SU-DHL-6 (cell line): ENCODE results near the gene MPZL1.

Experiments
- EZH2phosphoT487 ChIP-seq: fragments of 200-600 bp; sonication (generic), shearing (Covaris generic); conservative IDR thresholded peaks from 2 replicates; pipeline ENCODE4 v1.6.1; 2018; ENCODE audit warnings: mild to moderate bottlenecking, antibody characterized with exemption, low read length, moderate library complexity, mixed read lengths
- TF ChIP-seq, protein P1 (sequence below): fragments of 200-600 bp; sonication (generic); IDR thresholded peaks from one replicate; pipeline ENCODE4 v1.5.1; 2017; ENCODE audit warnings: antibody characterized with exemption, mild to moderate bottlenecking, low read length, moderate library complexity; ENCODE audit not compliant: insufficient read depth, poor library complexity, severe bottlenecking

DNA sequence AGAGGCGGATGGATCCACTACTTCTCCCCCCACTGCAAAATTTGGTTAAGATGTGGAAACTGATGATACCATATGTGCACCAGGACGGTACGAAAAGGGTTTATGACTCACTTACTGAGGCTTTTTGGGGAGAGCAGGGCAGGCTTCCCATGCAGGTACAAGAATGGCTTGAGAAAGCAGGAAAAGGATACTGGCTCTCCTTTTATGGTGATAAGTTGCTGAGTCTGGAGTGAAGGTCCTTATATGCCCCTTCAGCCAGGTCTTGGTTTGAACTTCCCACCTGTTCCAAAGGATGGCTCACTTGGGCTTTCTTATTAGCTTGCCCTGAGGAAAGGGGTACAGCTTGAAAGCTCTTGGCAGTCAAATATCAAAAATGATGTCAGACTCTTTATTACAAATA, 23.1 kb downstream of the MPZL1 start:
- TF ChIP-seq, protein P1, sequence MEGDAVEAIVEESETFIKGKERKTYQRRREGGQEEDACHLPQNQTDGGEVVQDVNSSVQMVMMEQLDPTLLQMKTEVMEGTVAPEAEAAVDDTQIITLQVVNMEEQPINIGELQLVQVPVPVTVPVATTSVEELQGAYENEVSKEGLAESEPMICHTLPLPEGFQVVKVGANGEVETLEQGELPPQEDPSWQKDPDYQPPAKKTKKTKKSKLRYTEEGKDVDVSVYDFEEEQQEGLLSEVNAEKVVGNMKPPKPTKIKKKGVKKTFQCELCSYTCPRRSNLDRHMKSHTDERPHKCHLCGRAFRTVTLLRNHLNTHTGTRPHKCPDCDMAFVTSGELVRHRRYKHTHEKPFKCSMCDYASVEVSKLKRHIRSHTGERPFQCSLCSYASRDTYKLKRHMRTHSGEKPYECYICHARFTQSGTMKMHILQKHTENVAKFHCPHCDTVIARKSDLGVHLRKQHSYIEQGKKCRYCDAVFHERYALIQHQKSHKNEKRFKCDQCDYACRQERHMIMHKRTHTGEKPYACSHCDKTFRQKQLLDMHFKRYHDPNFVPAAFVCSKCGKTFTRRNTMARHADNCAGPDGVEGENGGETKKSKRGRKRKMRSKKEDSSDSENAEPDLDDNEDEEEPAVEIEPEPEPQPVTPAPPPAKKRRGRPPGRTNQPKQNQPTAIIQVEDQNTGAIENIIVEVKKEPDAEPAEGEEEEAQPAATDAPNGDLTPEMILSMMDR, result no peak
- TF ChIP-seq EZH2phosphoT487, result no peak
